CD8-positive, alpha-beta memory T cell (primary cell): ENCODE results near the gene SHLD2. TPM values are rescaled to one million over a fixed set of nuclear protein-coding genes. Genes with fewer than 3 reads are reported as not detected.

ENCODE experiments used
- CTCF ChIA-PET: fragments of 350-600 bp; sonication (Branson Sonifier 250); formaldehyde crosslinking; loops from one replicate; lab custom pipeline; 2021; ENCODE audit warnings: antibody characterized with exemption; lab: Charles Lee
- POLR2A ChIA-PET: fragments of 350-600 bp; sonication (Branson Sonifier 250); formaldehyde crosslinking; loops from one replicate; lab custom pipeline; 2021; ENCODE audit warnings: antibody characterized with exemption; lab: Charles Lee
- DNase-seq, 5 donors: peaks; one replicate each; pipeline versions ENCODE4 v3.0.0 to v3.0.0-alpha.2; 2020 to 2022; ENCODE audit warnings: mixed read lengths in 1 of 5
- H3K27ac ChIP-seq: one replicate; pipeline ENCODE4 v1.7.0; 2013; ENCODE audit warnings: low read depth, mild to moderate bottlenecking, low read length, moderate library complexity
- H3K27me3 ChIP-seq: 2 replicates; pipeline ENCODE4 v1.7.0; 2013; ENCODE audit warnings: low read length, mild to moderate bottlenecking; ENCODE audit not compliant: insufficient read depth, poor library complexity, severe bottlenecking
- H3K36me3 ChIP-seq: 2 replicates; pipeline ENCODE4 v1.7.0; 2013; ENCODE audit warnings: mild to moderate bottlenecking, low read length, moderate library complexity; ENCODE audit not compliant: insufficient read depth
- H3K4me1 ChIP-seq: 2 replicates; pipeline ENCODE4 v1.7.0; 2013; ENCODE audit warnings: mild to moderate bottlenecking, low read length, moderate library complexity; ENCODE audit not compliant: insufficient read depth
- H3K4me3 ChIP-seq: 2 replicates; pipeline ENCODE4 v1.7.0; 2013; ENCODE audit warnings: mild to moderate bottlenecking, low read length
- H3K9me3 ChIP-seq: 2 replicates; pipeline ENCODE4 v1.7.0; 2013; ENCODE audit warnings: mild to moderate bottlenecking, low read length
- H3K27ac Mint-ChIP-seq, 8 donors: one replicate each; pipeline ENCODE4 v1.8.0; 2020 to 2021; ENCODE audit warnings: mixed read lengths in 8 of 8, mild to moderate bottlenecking in 6 of 8, inconsistent platforms in 3 of 8, moderate library complexity in 3 of 8
- H3K27me3 Mint-ChIP-seq, 2 donors: one replicate each; pipeline ENCODE4 v1.8.0; 2020 to 2021; ENCODE audit warnings: mixed read lengths in 2 of 2, mild to moderate bottlenecking in 1 of 2, moderate library complexity in 1 of 2
- H3K36me3 Mint-ChIP-seq, 3 donors: one replicate each; pipeline ENCODE4 v1.8.0; 2020 to 2021; ENCODE audit warnings: mixed read lengths in 3 of 3, inconsistent platforms in 1 of 3, mild to moderate bottlenecking in 1 of 3
- H3K4me1 Mint-ChIP-seq, 3 donors: one replicate each; pipeline ENCODE4 v1.8.0; 2020 to 2021; ENCODE audit warnings: mixed read lengths in 3 of 3, inconsistent platforms in 1 of 3, mild to moderate bottlenecking in 1 of 3
- H3K4me3 Mint-ChIP-seq, 7 donors: one replicate each; pipeline ENCODE4 v1.8.0; 2020 to 2021; ENCODE audit warnings: mixed read lengths in 7 of 7, mild to moderate bottlenecking in 6 of 7, moderate library complexity in 4 of 7, inconsistent platforms in 2 of 7
- H3K9me3 Mint-ChIP-seq, 5 donors: one replicate each; pipeline ENCODE4 v1.8.0; 2020 to 2022; ENCODE audit warnings: mixed read lengths in 5 of 5, mild to moderate bottlenecking in 3 of 5, moderate library complexity in 2 of 5, inconsistent platforms in 1 of 5
- polyA plus RNA-seq: library from polyadenylated mRNA; unstranded; fragments of 300-500 nt; fragmentation: Illumina TruSeq; gene quantifications from one replicate; pipeline ENCODE4 v1.2.3, GENCODE V29; 2021
- total RNA-seq, 2 experiments: library from RNA; stranded (reverse); gene quantifications; one replicate each; pipeline ENCODE4 v1.2.3, GENCODE V29; 2021

Gene SHLD2, protein sequence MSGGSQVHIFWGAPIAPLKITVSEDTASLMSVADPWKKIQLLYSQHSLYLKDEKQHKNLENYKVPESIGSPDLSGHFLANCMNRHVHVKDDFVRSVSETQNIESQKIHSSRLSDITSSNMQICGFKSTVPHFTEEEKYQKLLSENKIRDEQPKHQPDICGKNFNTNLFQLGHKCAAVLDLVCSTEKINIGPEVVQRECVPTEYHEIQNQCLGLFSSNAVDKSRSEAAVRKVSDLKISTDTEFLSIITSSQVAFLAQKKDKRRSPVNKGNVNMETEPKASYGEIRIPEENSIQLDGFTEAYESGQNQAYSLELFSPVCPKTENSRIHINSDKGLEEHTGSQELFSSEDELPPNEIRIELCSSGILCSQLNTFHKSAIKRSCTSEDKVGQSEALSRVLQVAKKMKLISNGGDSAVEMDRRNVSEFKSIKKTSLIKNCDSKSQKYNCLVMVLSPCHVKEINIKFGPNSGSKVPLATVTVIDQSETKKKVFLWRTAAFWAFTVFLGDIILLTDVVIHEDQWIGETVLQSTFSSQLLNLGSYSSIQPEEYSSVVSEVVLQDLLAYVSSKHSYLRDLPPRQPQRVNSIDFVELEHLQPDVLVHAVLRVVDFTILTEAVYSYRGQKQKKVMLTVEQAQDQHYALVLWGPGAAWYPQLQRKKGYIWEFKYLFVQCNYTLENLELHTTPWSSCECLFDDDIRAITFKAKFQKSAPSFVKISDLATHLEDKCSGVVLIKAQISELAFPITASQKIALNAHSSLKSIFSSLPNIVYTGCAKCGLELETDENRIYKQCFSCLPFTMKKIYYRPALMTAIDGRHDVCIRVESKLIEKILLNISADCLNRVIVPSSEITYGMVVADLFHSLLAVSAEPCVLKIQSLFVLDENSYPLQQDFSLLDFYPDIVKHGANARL
- total RNA-seq, result 10 to 100 TPM; 42.9 to 44.2 TPM
- polyA plus RNA-seq, result 24.9 TPM

- Histone ChIP-seq H3K4me1 (peaks cover 37% of the 10 kb centered on the region), H3K9me3 (no peaks in the 10 kb centered on the region), H3K4me3 (peak within 1 kb of the TSS; percentile 81), H3K36me3 (no peaks in the 10 kb centered on the region), H3K27me3 (no peaks in the 10 kb centered on the region), H3K27ac (peak within 1 kb of the TSS; percentile 86)
- H3K4me3 Mint-ChIP-seq, result peak within 1 kb of the TSS; percentile 88 to 97 (median 96)
- H3K27ac Mint-ChIP-seq, result peak within 1 kb of the TSS; percentile 93 to 99 (median 96)
- peaks cover 4 to 25% (median 6%) of the 10 kb centered on the region in 3 donors for H3K36me3 Mint-ChIP-seq
- H3K4me1 Mint-ChIP-seq, result peaks cover 52 to 72% (median 69%) of the 10 kb centered on the region in 3 donors
- peak; percentile 78 to 91 (median 85) for DNase-seq
- H3K9me3 Mint-ChIP-seq, result no peaks in the 10 kb centered on the region
- CTCF ChIA-PET, result interaction anchor here (1.4 kb wide), 1 partner anchor 128 kb away, joined by 4 read pairs; no protein-coding TSS in a partner anchor
- POLR2A ChIA-PET, result interaction anchor here (0.8 to 1.0 kb wide), 4 partner anchors 20 to 693 kb away, joined by 3 to 4 read pairs (median 4); no protein-coding TSS in a partner anchor
- H3K27me3 Mint-ChIP-seq, result no peaks in the 10 kb centered on the region
Measured at GRCh38 chr10:87094373-87095235, at the start of gene SHLD2, which contains the start of gene GLUD1. Gene SHLD2, plus strand, starts transcription at chr10:87095206. Its CDS starts 56,149 bp downstream, at chr10:87151355. Gene GLUD1, minus strand, starts transcription at chr10:87094843. Its CDS starts 74 bp downstream, at chr10:87094769.

DNA sequence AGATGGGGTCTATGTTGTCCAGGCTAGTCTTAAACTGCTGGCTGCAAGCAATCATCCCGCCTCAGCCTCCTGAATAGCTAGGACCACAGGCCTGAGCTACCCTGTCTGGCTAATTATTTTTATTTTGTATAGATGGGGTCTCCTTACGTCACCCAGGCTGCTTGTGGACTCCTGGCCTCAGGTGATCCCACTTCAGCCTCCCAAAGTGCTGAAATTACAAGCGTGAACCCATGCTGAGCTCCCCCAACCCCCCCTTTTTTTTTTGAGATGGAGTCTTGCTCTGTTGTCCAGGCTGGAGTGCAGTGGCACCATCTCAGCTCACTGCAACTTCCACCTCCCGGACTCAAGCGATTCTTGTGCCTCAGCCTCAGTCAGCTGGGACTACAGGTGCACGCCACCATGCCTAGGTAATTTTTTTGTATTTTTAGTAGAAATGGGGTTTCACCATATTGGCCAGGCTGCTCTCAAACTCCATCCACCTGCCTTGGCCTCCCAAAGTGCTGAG is 49.5 kb upstream of the SHLD2 start:
- Histone ChIP-seq H3K27me3 (no peaks in the 10 kb centered on the region), H3K9me3 (no peaks in the 10 kb centered on the region), H3K27ac (no peak overlapping the region), H3K4me1 (no peaks in the 10 kb centered on the region), H3K36me3 (no peaks in the 10 kb centered on the region), H3K4me3 (no peak overlapping the region)
- peaks cover 16 to 45% (median 17%) of the 10 kb centered on the region in 3 donors for H3K36me3 Mint-ChIP-seq
- no peak overlapping the region for H3K27ac Mint-ChIP-seq
- H3K27me3 Mint-ChIP-seq, result no peaks in the 10 kb centered on the region
- no peaks in the 10 kb centered on the region for H3K9me3 Mint-ChIP-seq
- POLR2A ChIA-PET, result no interaction called here
- no peaks in the 10 kb centered on the region for H3K4me1 Mint-ChIP-seq
- H3K4me3 Mint-ChIP-seq, result no peak overlapping the region
- CTCF ChIA-PET, result no interaction called here
- no peak for DNase-seq

DNA sequence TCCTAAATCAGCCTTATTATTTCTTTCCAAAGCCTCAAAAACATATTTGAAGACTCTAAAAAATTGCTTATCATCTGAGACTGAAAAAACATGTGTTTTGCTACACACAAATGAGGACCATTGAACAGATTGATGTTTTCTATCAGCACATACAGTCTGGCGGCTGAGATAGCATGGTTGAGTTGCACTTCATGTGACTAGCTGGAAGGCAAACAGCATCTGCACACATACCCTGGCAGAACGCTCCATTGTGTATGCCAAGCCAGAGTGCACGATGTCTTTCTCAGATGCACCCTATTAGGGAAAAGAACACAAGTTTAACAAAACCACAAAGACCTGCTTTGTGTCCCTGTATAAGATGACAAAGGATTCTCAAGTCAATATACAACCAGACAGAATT is 41.9 kb upstream of the SHLD2 start:
- Mint-ChIP-seq H3K4me1 (peaks cover 0 to 1% (median 0%) of the 10 kb centered on the region in 3 donors), H3K27me3 (no peaks in the 10 kb centered on the region), H3K4me3 (no peak overlapping the region), H3K36me3 (peaks cover 0 to 55% (median 22%) of the 10 kb centered on the region in 3 donors), H3K9me3 (no peaks in the 10 kb centered on the region), H3K27ac (peak overlapping the region in 1 of 8 donors; percentile 15)
- H3K27me3 ChIP-seq, result no peaks in the 10 kb centered on the region
- H3K36me3 ChIP-seq, result peaks cover 34% of the 10 kb centered on the region
- POLR2A ChIA-PET, result no interaction called here
- CTCF ChIA-PET, result no interaction called here
- H3K4me1 ChIP-seq, result no peaks in the 10 kb centered on the region
- no peak for DNase-seq
- H3K4me3 ChIP-seq, result no peak overlapping the region
- no peak overlapping the region for H3K27ac ChIP-seq
- H3K9me3 ChIP-seq, result no peaks in the 10 kb centered on the region

- no peak for DNase-seq
- no peak overlapping the region for H3K27ac Mint-ChIP-seq
- no peak overlapping the region for H3K4me3 Mint-ChIP-seq
- H3K36me3 Mint-ChIP-seq, result peaks cover 0 to 54% (median 18%) of the 10 kb centered on the region in 3 donors
- Histone ChIP-seq H3K4me1 (no peaks in the 10 kb centered on the region), H3K9me3 (no peaks in the 10 kb centered on the region), H3K27me3 (no peaks in the 10 kb centered on the region), H3K4me3 (no peak overlapping the region), H3K27ac (no peak overlapping the region), H3K36me3 (peaks cover 38% of the 10 kb centered on the region)
- H3K4me1 Mint-ChIP-seq, result peaks cover 0 to 1% (median 0%) of the 10 kb centered on the region in 3 donors
- H3K27me3 Mint-ChIP-seq, result no peaks in the 10 kb centered on the region
- POLR2A ChIA-PET, result no interaction called here
- no peaks in the 10 kb centered on the region for H3K9me3 Mint-ChIP-seq
- CTCF ChIA-PET, result interaction anchor here (1.5 kb wide), 1 partner anchor 10 kb away, joined by 4 read pairs; no protein-coding TSS in a partner anchor
Measured at GRCh38 chr10:87053577-87054181, 41.3 kb upstream of the SHLD2 start.

DNA sequence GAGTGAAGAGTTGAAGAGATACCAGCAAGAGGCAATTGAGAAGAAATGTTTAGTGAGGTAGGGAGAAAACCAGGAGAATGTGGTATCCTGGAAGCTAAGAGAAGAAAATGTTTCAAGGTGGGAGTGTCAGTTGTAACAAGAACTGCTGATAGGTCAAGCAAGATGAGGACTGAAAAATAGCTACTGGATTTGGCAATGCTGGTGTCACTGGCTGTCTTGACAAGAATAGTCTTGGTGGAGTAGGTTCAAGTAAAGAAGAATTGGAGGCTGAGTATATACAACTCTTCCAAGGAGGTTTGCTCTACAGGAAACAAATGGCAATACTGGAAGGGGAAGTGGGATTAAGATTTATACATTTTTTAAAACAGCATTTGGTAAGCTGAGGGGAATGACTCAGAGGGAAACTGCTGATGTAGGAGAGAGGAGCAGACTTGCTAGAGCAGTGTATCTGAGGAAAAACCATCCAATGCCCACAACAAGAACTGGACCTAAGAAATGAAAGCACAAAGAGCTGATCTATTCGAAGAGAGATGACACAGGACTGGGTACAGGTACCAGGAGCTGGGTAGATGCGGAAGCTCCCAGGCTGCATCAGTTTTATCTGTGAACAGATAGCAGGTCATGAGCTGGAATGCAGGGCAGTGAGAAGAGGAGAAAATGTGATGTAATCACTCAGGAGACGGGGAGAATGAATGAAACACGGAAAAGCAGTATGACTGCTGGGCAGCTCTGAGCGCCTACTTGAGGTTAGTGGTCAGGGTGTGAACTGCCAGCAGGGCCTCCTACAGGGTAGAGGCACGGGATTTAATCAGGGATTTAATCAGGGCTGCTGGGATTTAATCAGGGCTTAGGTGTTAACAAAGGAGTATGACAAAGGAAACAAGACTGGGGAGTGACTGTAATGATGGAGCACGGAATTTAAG is 40.4 kb upstream of the SHLD2 start:
- no peak overlapping the region for H3K27ac Mint-ChIP-seq
- Histone ChIP-seq H3K9me3 (no peaks in the 10 kb centered on the region), H3K27ac (no peak overlapping the region), H3K27me3 (no peaks in the 10 kb centered on the region), H3K4me3 (no peak overlapping the region), H3K36me3 (peaks cover 46% of the 10 kb centered on the region), H3K4me1 (no peaks in the 10 kb centered on the region)
- H3K27me3 Mint-ChIP-seq, result no peaks in the 10 kb centered on the region
- CTCF ChIA-PET, result interaction anchor here (1.5 kb wide), 1 partner anchor 11 kb away, joined by 4 read pairs; no protein-coding TSS in a partner anchor
- no peak overlapping the region for H3K4me3 Mint-ChIP-seq
- no peak for DNase-seq
- POLR2A ChIA-PET, result no interaction called here
- H3K36me3 Mint-ChIP-seq, result peaks cover 0 to 55% (median 16%) of the 10 kb centered on the region in 3 donors
- H3K9me3 Mint-ChIP-seq, result no peaks in the 10 kb centered on the region
- peaks cover 0 to 1% (median 0%) of the 10 kb centered on the region in 3 donors for H3K4me1 Mint-ChIP-seq

DNA sequence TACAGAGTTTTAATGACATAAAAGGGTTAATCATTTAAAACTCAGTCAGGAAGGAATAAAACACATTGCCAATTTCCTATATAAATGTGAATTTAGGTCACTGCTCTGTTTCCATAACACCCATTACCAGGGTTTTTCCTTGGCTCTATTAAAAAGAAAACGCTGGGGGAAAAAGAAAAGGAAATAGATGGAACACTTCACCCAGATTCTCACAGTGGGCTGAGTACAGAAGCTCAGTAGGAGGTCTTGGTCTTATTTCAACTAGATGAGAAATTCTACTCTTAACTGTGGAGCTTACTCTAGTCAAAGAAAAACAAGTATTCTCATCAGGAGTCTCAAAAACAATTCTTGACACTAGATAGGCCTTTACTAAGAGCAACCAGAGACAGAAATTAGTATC is 36.8 kb upstream of the SHLD2 start:
- H3K27me3 ChIP-seq, result no peaks in the 10 kb centered on the region
- no peaks in the 10 kb centered on the region for H3K27me3 Mint-ChIP-seq
- H3K27ac Mint-ChIP-seq, result peak overlapping the region in 1 of 8 donors; percentile 46
- H3K4me3 ChIP-seq, result no peak overlapping the region
- H3K36me3 ChIP-seq, result peaks cover 38% of the 10 kb centered on the region
- POLR2A ChIA-PET, result no interaction called here
- no peaks in the 10 kb centered on the region for H3K4me1 ChIP-seq
- no peaks in the 10 kb centered on the region for H3K9me3 Mint-ChIP-seq
- no peaks in the 10 kb centered on the region for H3K9me3 ChIP-seq
- H3K4me1 Mint-ChIP-seq, result peaks cover 0 to 1% (median 0%) of the 10 kb centered on the region in 3 donors
- no peak overlapping the region for H3K27ac ChIP-seq
- no peak overlapping the region for H3K4me3 Mint-ChIP-seq
- no peak for DNase-seq
- CTCF ChIA-PET, result no interaction called here
- H3K36me3 Mint-ChIP-seq, result peaks cover 0 to 61% (median 22%) of the 10 kb centered on the region in 3 donors
